ENCODE measurements around the gene FA2H. TPM values are rescaled to one million over a fixed set of nuclear protein-coding genes. Genes with fewer than 3 reads are reported as not detected.

Gene FA2H
- total RNA-seq, 1 experiment from 2014 or later, result 1.1 TPM

DNA sequence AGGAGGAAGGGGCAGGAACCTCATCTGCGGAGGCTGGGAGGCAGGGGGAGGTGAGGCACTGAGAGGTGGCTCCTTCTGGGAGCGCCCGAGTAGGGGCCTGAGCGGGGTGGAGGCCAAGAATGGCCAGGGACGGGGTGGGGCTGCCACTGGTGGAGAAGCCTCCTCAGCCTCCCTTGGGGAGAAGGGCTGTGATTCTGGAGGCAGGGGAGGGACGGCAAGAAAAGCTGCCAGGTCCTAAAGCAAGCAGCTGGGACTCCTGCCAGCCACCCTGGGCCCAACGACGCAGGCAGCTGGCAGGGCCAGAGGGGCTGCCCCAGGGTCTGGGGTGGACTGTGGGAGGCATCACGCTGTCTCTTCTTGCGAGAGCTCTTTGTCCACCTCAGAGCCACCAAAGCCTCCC is 61.3 kb downstream of the FA2H start:
- no peaks in the 10 kb centered on the region for H3K27me3 ChIP-seq (ENCODE audit: control insufficient read depth, insufficient read depth, low read length)
- H3K36me3 ChIP-seq (replicated peaks; ENCODE audit: control insufficient read depth, insufficient read depth, low read length), result no peaks in the 10 kb centered on the region
- no peak for DNase-seq
- H3K4me3 ChIP-seq (ENCODE audit: insufficient read depth, low read depth, low read length), result no peak overlapping the region

DNA sequence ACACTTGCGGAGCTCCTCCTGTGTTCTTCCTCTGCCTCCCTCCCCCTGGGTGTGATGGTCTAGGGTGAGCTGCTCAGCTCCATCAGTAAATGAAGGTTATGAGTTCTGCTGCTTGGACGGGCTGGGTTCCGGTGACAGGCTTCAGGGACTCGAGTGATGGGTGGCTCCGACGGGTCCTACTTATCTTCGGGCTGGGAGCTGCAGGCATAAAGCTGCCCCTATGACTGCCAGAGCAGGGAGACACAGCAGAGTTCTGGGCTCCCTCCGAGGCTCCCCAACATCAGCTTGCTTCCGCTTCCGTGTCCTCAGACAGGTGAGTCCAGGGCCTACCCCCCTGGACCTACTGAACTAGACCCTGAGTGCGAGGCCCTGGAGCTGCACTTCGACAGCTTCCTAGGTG is 62.7 kb downstream of the FA2H start:
- H3K4me3 ChIP-seq (ENCODE audit: insufficient read depth, low read depth, low read length), result no peak overlapping the region

DNA sequence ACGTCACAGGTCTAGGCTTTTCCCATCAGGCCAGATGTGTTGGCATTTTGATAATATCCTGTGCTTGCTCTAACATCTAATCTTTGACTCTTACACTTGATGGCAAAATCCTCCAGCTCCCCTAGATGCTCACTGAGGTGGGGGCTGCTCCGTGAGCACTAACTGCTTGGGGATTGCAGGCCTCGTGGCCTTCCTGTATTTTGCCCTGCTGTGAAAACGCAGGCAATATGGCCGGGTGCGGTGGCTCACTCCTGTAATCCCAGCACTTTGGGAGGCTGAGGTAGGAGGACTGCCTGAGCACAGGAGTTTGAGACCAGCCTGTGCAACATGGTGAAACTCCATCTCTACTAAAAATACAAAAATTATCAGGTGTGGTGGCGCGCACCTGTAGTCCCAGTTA is 64.2 kb downstream of the FA2H start:
- Histone ChIP-seq H3K4me3 (ENCODE audit: insufficient read depth, low read depth, low read length) (no peak overlapping the region), H3K36me3 (replicated peaks; ENCODE audit: control insufficient read depth, insufficient read depth, low read length) (no peaks in the 10 kb centered on the region), H3K27me3 (ENCODE audit: control insufficient read depth, insufficient read depth, low read length) (no peaks in the 10 kb centered on the region)
- no peak for DNase-seq

More for the DNA sequence above, 62.7 kb downstream of the FA2H start:
- no peaks in the 10 kb centered on the region for H3K36me3 ChIP-seq (replicated peaks; ENCODE audit: control insufficient read depth, insufficient read depth, low read length)
- DNase-seq, result no peak
- H3K27me3 ChIP-seq (ENCODE audit: control insufficient read depth, insufficient read depth, low read length), result no peaks in the 10 kb centered on the region

DNA sequence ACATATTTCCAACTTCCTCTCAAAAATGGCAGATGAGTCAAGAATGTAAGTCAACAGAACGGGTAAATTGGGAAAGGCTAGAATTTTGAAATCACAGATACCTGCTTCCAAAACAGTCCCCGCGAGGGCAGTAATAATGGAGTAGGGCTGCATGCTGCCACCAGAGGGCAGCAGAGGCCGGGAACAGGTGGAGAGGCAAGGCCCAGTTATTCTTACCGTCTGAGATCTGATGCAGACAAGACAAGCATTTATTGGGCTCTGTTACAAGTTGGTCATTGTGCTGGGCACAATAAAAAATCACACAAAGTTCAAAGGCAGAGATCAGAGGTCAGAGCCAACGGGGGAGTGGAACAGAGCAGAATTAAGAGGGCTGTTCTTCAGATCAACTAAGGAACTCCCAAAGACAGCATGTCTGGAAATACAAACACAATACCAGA is 65.2 kb downstream of the FA2H start:
- no peaks in the 10 kb centered on the region for H3K36me3 ChIP-seq (replicated peaks; ENCODE audit: control insufficient read depth, insufficient read depth, low read length)
- H3K4me3 ChIP-seq (ENCODE audit: insufficient read depth, low read depth, low read length), result no peak overlapping the region
- peak; percentile 87 for DNase-seq
- H3K27me3 ChIP-seq (ENCODE audit: control insufficient read depth, insufficient read depth, low read length), result no peaks in the 10 kb centered on the region

DNA sequence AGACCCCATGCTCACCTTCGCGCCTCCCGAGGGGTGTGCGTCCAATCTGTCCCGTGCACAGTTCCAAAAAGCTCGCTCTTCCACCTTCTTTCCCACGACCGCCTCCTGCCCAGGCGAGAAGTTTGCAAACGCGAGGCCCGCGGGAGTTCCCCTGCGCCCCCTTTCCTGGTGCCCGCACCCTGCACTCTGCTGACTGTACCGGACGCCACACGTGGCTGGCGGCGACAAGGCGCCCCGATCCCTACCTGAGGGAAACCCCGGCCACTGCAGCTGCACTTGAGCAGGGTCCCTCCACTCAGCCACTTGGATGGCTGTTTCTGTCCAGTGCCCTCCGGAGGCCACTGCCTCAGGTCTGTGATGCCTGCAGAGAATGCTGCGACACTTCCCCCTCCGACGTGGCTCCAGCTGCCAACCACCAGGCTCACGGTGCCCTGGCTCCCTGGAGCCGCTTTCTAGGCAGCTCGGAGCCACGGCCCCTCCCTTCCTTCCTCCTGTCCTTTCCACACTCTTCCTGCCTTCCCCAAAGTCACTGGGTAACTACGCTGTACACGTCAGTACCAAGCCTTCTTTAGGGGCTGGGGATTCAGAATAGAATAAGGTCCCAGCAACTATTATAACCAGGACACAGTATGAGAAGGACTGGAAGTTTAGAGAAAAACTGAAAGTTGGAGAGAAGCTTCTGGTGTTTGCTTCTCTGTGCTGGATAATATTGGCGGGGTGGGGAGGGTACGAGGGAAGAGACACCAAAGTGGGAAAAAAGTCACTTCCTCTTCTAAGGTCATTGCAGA is 74.0 kb downstream of the FA2H start, which contains the start of gene MLKL:
Gene MLKL (minus strand): TSS at position 425 of the 788 bp plus-strand sequence. CDS start 5,105 bp downstream, outside the sequence.
- peak; percentile 66 for DNase-seq
- Histone ChIP-seq H3K4me3 (ENCODE audit: insufficient read depth, low read depth, low read length) (peak within 1 kb of the TSS; percentile 48), H3K27me3 (ENCODE audit: control insufficient read depth, insufficient read depth, low read length) (peaks cover 6% of the 10 kb centered on the region; the same call in 1 of the 2 replicates)

DNA sequence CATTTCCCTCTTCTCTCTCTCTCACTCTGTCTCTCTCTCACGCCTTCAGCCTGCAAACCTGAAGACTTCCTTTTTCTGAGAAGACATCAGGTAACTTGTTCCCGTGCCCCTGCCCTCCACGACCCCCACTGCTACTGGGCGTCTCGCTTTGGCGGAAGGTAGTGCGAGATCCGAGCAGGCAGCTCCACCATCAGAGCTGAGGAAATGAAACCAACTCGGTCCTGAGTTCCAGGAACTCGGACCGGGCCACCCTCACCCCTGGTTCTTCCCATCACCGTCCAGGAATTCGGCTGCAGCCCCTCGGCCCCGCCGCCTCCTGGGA is 74.5 kb downstream of the FA2H start:
- peak overlapping the region; percentile 48 for H3K4me3 ChIP-seq (ENCODE audit: insufficient read depth, low read depth, low read length)
- peak; percentile 48 for DNase-seq
- H3K27me3 ChIP-seq (ENCODE audit: control insufficient read depth, insufficient read depth, low read length), result peaks cover 6% of the 10 kb centered on the region; the same call in 1 of the 2 replicates
- no peaks in the 10 kb centered on the region for H3K36me3 ChIP-seq (replicated peaks; ENCODE audit: control insufficient read depth, insufficient read depth, low read length)

More for the DNA sequence above, 74.0 kb downstream of the FA2H start, which contains the start of gene MLKL:
- H3K36me3 ChIP-seq (replicated peaks; ENCODE audit: control insufficient read depth, insufficient read depth, low read length), result no peaks in the 10 kb centered on the region

DNA sequence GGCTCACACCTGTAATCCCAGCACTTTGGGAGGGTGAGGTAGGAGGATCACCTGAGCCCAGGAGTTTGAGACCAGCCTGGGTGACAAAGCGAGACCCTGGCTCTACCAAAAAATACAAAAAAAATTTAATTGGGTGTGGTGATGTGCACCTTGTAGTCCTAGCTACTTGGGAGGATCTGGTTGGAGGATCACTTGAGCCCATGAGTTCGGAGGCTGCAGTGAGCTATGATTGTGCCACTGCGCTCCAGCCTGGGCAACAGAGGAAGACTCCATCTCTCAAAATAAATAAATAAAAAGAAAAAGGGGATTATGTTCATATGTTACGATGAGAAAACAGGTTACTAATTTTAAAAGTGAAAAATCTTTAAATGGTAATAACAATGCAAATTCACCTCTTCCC is 75.0 kb downstream of the FA2H start:
- Histone ChIP-seq H3K27me3 (ENCODE audit: control insufficient read depth, insufficient read depth, low read length) (peaks cover 6% of the 10 kb centered on the region; the same call in 1 of the 2 replicates), H3K4me3 (ENCODE audit: insufficient read depth, low read depth, low read length) (no peak overlapping the region), H3K36me3 (replicated peaks; ENCODE audit: control insufficient read depth, insufficient read depth, low read length) (no peaks in the 10 kb centered on the region)
- DNase-seq, result no peak

DNA sequence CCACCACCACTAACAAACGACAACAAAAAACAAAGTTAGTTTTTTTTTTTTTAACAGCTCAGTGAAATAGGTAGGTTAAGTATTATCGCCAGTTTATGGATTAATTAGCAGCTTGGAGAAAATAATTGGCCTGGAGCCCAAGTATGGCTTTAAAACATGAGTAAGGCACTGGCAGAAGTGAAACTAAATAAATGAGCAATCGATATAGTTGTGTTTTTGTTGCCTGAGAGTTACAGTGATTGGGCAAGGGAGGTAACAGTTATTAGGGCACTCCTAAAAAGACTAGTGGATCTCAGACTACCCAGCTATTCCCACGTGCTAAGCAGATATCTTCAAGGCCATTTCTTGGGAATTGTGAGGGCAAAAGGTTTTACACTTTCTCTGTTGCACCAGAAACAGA is 76.4 kb downstream of the FA2H start:
- no peaks in the 10 kb centered on the region for H3K36me3 ChIP-seq (replicated peaks; ENCODE audit: control insufficient read depth, insufficient read depth, low read length)
- H3K4me3 ChIP-seq (ENCODE audit: insufficient read depth, low read depth, low read length), result no peak overlapping the region
- peaks cover 6% of the 10 kb centered on the region; the same call in 1 of the 2 replicates for H3K27me3 ChIP-seq (ENCODE audit: control insufficient read depth, insufficient read depth, low read length)
- DNase-seq, result no peak

DNA sequence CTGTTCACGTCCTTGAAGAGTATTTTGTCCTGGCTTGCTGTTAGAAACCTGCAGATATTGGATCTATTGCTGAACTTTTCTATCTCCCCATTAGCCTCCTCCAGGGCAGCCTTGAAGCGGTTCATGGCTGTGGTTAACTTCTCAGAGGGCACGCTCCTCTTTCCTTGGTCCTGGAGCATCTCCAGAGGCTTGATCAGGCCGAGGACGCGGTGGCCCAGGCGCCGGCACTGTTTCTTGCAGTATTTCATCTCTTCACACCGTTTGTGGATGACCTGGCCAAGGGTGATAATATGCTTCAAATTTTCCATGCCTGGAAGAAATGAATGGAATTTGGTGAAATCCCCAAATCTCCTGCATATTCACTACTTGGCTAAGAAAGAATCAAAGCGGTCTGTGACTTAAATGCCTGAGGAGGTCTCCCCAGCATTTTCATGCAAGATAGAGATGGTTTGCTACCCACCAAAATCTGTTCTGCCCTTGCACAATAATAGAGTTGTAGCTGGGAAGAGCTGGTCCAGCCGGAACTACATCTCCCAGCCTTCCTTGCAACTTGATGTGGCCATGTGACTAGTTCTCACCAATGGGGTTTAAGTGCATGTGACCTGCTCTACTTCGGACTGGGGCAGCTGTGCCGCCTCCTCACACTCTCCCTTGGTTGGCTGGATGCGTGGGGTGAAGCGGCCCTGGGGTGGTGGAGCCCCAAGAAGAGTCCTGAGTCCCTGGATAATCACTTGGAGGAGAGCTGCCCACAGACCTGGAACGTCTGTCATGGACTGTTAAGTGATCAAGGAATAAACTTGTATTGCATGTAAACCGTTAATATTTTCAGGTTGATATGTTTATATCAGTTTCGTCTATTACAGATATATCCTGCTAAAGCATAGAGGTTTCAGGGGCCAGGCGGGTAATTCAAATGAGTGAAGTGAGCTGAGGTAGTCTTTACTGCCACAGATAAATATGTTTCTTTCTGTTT is 78.9 kb downstream of the FA2H start:
- H3K27me3 ChIP-seq (ENCODE audit: control insufficient read depth, insufficient read depth, low read length), result peaks cover 6% of the 10 kb centered on the region; the same call in 1 of the 2 replicates

DNA sequence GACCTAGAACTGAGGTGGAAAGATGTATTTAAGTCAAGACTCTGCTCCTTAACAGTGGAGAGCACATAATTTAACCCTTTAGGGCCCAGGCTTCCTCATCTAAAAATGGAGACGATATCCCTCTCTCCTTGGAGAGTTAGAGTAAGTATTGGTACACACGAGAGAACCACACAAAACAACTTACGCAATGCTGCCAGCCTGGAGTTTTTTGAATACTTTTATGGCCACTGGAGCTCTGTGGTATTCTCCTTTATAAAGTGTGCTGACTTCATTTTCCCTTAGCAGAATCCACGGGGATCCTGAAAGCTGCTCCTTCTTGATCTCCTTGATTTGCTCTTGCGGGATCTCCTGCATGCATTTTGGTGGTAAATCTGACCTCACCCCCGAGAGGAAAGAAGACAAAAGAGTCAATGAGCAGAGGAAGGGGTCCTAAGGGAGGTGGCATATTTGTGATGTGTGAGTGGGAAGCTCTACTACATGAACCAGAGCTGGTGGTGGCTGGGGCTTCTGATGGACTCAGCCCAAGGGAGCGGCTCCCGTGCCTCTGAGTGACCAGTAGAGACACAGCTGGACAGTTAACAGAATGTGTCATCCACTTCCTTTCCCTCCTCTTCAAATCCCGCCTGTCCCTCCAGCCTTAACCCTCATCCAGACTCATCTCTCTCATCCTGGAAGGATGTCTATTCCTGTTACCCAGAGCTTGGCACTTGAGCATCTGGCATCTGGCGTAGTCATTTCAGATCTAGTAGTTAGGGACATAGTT is 83.3 kb downstream of the FA2H start:
- Histone ChIP-seq H3K27me3 (ENCODE audit: control insufficient read depth, insufficient read depth, low read length) (no peaks in the 10 kb centered on the region), H3K4me3 (ENCODE audit: insufficient read depth, low read depth, low read length) (no peak overlapping the region), H3K36me3 (replicated peaks; ENCODE audit: control insufficient read depth, insufficient read depth, low read length) (no peaks in the 10 kb centered on the region)
- DNase-seq, result peak; percentile 20

More for the DNA sequence above, 78.9 kb downstream of the FA2H start:
- Histone ChIP-seq H3K4me3 (ENCODE audit: insufficient read depth, low read depth, low read length) (peak overlapping the region; percentile 34), H3K36me3 (replicated peaks; ENCODE audit: control insufficient read depth, insufficient read depth, low read length) (no peaks in the 10 kb centered on the region)
- peak; percentile 94 for DNase-seq

DNA sequence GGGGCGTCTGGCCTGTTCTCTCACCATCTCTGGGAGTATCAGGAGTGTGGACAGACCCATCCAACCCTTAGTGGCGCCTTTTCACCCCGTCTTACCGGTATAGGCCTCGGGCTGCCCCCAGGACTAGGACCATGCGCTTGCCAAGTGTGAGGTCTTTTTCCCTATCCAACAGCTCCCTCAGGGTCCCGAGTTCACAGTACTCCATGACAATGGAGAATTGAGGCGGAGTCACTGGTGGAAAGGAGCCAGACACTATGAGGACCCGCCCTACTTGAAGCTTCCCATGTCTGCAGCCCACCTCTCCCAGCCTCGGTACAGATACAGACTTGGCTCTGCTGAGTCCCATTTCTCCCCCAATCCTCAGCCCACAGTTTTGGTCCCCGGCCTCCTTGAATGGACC is 92.1 kb downstream of the FA2H start:
- Histone ChIP-seq H3K36me3 (replicated peaks; ENCODE audit: control insufficient read depth, insufficient read depth, low read length) (no peaks in the 10 kb centered on the region), H3K4me3 (ENCODE audit: insufficient read depth, low read depth, low read length) (no peak overlapping the region), H3K27me3 (ENCODE audit: control insufficient read depth, insufficient read depth, low read length) (no peaks in the 10 kb centered on the region)
- DNase-seq, result no peak

DNA sequence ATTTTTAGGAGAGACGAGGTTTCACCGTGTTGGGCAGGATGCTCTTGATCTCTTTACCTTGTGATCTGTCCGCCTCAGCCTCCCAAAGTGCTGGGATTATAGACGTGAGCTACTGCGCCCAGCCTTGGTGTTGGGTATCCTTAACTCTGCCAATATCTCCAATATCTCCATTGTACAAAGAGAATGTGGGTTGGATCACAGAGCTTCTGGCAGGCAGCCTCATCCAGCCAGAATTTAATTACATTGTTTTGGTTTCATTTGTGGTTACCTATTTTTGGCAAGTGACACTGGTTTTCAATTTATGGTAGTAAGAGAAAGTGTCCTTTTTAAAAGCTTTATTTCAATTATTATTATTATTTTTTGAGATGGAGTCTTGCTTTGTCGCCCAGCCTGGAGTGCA is 93.9 kb downstream of the FA2H start:
- no peak overlapping the region for H3K4me3 ChIP-seq (ENCODE audit: insufficient read depth, low read depth, low read length)
- no peaks in the 10 kb centered on the region for H3K36me3 ChIP-seq (replicated peaks; ENCODE audit: control insufficient read depth, insufficient read depth, low read length)
- H3K27me3 ChIP-seq (ENCODE audit: control insufficient read depth, insufficient read depth, low read length), result no peaks in the 10 kb centered on the region
- DNase-seq, result no peak

DNA sequence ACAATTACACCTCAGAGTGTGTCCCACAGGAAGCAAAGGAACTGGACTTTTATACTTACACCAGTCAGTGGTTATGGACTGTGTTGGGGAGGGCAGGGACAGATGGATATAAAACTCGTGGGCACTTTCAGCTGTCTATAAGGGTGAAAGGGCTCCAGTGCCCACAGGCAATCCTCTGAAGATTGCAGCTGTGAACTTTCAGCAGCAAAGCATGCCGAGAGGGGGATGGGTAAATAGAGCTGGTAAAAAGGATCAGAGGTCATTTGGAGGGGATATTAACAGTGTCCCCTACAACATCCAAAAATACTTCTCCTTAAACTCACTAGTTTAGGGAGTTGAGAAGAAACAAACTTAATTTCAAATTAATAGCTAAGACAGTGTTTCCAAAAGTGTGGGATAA is 94.6 kb downstream of the FA2H start:
- Histone ChIP-seq H3K36me3 (replicated peaks; ENCODE audit: control insufficient read depth, insufficient read depth, low read length) (no peaks in the 10 kb centered on the region), H3K4me3 (ENCODE audit: insufficient read depth, low read depth, low read length) (no peak overlapping the region), H3K27me3 (ENCODE audit: control insufficient read depth, insufficient read depth, low read length) (no peaks in the 10 kb centered on the region)
- DNase-seq, result no peak

DNA sequence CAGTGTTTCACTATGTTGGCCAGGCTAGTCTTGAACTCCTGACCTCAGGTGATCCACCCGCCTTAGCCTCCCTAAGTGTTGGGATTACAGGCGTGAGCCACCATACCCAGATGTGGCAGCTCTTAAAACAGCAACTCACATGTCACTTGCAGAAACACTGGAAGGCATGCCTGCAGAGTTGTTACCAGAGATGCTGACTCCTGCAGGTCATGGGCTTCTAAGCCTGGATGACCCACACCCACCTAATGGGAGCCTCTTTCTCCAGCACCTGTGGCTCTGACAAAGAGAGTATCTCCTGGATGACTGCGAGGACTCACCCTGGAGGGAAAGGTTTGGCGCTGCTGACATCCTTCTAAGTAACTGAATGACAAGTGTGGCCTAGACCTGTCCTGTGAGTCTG is 96.8 kb downstream of the FA2H start:
- H3K27me3 ChIP-seq (ENCODE audit: control insufficient read depth, insufficient read depth, low read length), result no peaks in the 10 kb centered on the region
- no peaks in the 10 kb centered on the region for H3K36me3 ChIP-seq (replicated peaks; ENCODE audit: control insufficient read depth, insufficient read depth, low read length)
- H3K4me3 ChIP-seq (ENCODE audit: insufficient read depth, low read depth, low read length), result no peak overlapping the region
- DNase-seq, result no peak
